ENCODE measurements around the gene NUDT13.

GRCh38 chr10:73161662-73162061 lies 51.4 kb downstream of the NUDT13 start:
- TF ChIP-seq EZH2 (IDR thresholded peaks at IDR 0.05; ENCODE audit: insufficient read depth, poor library complexity, severe bottlenecking): no peak
- no peak for TF ChIP-seq EZH2phosphoT487 (IDR thresholded peaks at IDR 0.05; ENCODE audit: insufficient read depth, low read depth)

Measured in GM23248 (cell line).